ENCODE results near the gene MINDY4. TPM values are rescaled to one million over a fixed set of nuclear protein-coding genes. Genes with fewer than 3 reads are reported as not detected.

The MINDY4 gene
- total RNA-seq, 1 donor from 2014 or later, result 5.3 TPM

DNA sequence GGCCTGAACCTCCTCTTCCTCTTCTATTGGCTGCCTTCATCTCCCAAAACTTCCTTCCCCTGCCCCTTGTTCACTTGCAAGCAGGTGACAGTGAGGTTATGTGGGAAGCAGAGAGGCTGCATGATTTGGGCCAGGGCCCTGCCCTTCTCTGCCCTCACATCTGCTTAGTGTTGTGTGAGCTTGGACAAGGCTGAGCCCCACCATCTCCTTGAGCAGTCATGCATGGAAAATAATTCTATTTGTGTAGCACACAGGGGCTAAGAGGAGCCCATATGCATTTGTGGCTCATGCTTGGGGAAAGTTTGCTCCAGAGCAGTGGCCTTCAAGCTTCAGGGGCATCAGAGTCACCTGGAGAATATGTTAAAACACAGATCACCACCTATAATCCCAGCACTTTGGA, 113.7 kb downstream of the MINDY4 start:
- Histone ChIP-seq H3K36me3 (ENCODE audit: control insufficient read depth, insufficient read depth, low read length) (no peaks in the 10 kb centered on the region), H3K27me3 (ENCODE audit: control insufficient read depth, insufficient read depth, low read length) (peaks cover 6% of the 10 kb centered on the region), H3K4me3 (ENCODE audit: low read depth, low read length) (no peak overlapping the region)
- TF ChIP-seq, protein P1, sequence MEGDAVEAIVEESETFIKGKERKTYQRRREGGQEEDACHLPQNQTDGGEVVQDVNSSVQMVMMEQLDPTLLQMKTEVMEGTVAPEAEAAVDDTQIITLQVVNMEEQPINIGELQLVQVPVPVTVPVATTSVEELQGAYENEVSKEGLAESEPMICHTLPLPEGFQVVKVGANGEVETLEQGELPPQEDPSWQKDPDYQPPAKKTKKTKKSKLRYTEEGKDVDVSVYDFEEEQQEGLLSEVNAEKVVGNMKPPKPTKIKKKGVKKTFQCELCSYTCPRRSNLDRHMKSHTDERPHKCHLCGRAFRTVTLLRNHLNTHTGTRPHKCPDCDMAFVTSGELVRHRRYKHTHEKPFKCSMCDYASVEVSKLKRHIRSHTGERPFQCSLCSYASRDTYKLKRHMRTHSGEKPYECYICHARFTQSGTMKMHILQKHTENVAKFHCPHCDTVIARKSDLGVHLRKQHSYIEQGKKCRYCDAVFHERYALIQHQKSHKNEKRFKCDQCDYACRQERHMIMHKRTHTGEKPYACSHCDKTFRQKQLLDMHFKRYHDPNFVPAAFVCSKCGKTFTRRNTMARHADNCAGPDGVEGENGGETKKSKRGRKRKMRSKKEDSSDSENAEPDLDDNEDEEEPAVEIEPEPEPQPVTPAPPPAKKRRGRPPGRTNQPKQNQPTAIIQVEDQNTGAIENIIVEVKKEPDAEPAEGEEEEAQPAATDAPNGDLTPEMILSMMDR (IDR thresholded peaks at IDR 0.05; ENCODE audit: insufficient read depth, low read length, poor library complexity, severe bottlenecking), result no peak
- DNase-seq (ENCODE audit: low read depth), result no peak

DNA sequence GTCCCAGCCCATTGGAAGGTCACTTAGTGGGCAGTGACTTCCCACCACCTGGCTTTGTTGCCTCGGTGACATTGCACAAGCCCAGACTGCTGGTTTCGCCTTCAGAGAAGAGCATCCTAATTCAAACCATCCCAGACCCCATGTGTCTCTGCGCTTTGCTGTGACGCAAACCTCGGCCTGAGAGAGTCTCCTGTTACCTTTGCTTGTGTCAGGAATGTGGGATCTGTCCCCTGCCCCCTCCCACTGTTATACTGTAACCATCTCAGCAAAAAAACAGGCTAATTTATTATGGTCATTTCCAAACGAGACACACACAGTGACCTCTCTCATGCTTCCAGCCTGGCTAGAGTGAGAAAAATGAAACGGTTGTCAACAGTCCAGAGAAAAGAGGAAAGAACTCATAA, 115.4 kb downstream of the MINDY4 start:
- peaks cover 6% of the 10 kb centered on the region for H3K27me3 ChIP-seq (ENCODE audit: control insufficient read depth, insufficient read depth, low read length)
- H3K4me3 ChIP-seq (ENCODE audit: low read depth, low read length), result no peak overlapping the region
- no peaks in the 10 kb centered on the region for H3K36me3 ChIP-seq (ENCODE audit: control insufficient read depth, insufficient read depth, low read length)
- TF ChIP-seq, protein P1 (IDR thresholded peaks at IDR 0.05; ENCODE audit: insufficient read depth, low read length, poor library complexity, severe bottlenecking), result no peak
- DNase-seq (ENCODE audit: low read depth), result no peak

DNA sequence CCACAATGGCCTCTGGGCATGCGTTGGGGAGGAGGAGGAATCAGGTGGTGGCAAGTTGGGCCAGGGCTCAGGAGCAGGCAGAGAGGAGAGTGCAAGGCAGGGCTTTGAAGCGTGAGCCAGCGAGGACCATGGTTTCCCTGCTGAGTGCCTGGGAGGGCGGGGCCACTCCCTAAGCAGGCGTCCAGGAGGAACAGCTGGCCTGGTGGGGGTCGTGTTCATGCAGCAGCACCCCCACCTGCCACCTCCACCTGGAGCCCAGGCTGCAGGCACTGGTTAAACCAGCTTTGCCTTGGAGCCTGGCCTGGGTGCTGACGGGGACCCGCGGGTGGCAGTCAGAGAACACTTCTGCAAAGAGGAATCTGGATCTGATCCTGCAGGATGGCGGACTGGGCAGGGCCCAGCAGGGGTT, 116.3 kb downstream of the MINDY4 start:
- TF ChIP-seq, protein P1 (IDR thresholded peaks at IDR 0.05; ENCODE audit: insufficient read depth, low read length, poor library complexity, severe bottlenecking), result no peak
- no peaks in the 10 kb centered on the region for H3K36me3 ChIP-seq (ENCODE audit: control insufficient read depth, insufficient read depth, low read length)
- no peak for DNase-seq (ENCODE audit: low read depth)
- H3K4me3 ChIP-seq (ENCODE audit: low read depth, low read length), result no peak overlapping the region
- peaks cover 10% of the 10 kb centered on the region for H3K27me3 ChIP-seq (ENCODE audit: control insufficient read depth, insufficient read depth, low read length)

DNA sequence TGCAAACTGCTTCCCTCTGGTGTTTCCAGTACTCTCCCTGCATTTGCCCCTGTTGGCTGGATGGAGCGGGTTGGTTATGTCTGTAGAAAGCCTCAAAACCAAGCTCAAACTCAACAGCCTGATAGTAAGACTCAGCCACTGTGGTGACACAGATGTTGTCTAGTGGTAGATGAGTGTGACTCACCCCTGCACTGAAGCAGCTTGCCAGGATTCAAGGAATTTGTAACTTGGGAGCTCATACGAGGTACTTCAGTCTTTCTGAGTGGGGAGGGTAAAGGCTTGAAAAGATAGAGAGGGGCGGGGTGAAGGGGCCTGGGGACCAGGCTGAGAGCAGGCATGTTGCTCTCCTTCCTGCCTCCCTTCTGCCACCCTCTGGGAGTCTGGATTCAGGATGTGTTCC, 117.5 kb downstream of the MINDY4 start:
- peak; percentile 69 for DNase-seq (ENCODE audit: low read depth)
- TF ChIP-seq, protein P1 (IDR thresholded peaks at IDR 0.05; ENCODE audit: insufficient read depth, low read length, poor library complexity, severe bottlenecking), result no peak
- peaks cover 10% of the 10 kb centered on the region for H3K27me3 ChIP-seq (ENCODE audit: control insufficient read depth, insufficient read depth, low read length)
- no peak overlapping the region for H3K4me3 ChIP-seq (ENCODE audit: low read depth, low read length)
- no peaks in the 10 kb centered on the region for H3K36me3 ChIP-seq (ENCODE audit: control insufficient read depth, insufficient read depth, low read length)

DNA sequence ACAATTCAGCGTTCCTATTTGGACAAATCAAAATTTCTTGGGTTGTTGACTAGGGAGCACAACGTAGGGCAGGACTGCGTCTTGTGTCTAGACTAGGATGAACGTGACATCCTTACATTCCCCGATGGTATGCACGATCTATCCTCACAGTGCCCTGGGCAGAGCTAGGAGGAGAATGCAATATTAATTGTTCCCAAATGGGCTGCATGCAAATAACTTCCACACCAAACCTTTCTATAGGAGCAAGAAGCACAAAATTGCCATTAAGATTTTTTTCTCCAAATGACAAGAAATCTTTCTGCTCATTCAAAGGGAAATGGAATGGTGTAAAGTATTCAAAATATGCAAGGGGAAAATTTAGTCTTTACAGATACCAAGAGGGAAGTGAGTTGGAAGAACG, 119.0 kb downstream of the MINDY4 start:
- no peak for DNase-seq (ENCODE audit: low read depth)
- Histone ChIP-seq H3K4me3 (ENCODE audit: low read depth, low read length) (no peak overlapping the region), H3K27me3 (ENCODE audit: control insufficient read depth, insufficient read depth, low read length) (peaks cover 10% of the 10 kb centered on the region), H3K36me3 (ENCODE audit: control insufficient read depth, insufficient read depth, low read length) (no peaks in the 10 kb centered on the region)
- TF ChIP-seq, protein P1 (IDR thresholded peaks at IDR 0.05; ENCODE audit: insufficient read depth, low read length, poor library complexity, severe bottlenecking), result no peak

DNA sequence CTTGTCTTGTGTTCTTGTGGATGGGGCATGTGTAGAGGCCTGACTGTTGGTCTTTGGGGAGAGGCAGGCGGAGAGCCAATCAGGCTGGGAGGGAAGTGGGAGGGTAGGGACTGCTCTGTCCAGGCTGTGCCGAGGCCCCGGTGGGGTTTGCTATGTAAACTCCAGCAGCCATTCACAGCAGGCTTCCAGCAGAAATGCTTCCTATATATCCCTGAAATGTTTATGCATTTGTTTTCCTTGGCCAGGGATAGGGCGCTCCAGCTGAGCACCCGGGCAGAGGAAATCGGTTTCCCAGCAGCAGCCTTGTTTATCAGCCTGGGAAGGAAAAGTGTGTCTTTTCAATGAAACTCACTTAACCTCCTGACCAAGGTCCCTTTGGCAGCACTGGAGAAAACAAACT, 122.1 kb downstream of the MINDY4 start:
- Histone ChIP-seq H3K4me3 (ENCODE audit: low read depth, low read length) (no peak overlapping the region), H3K36me3 (ENCODE audit: control insufficient read depth, insufficient read depth, low read length) (no peaks in the 10 kb centered on the region), H3K27me3 (ENCODE audit: control insufficient read depth, insufficient read depth, low read length) (peaks cover 9% of the 10 kb centered on the region)
- DNase-seq (ENCODE audit: low read depth), result no peak
- TF ChIP-seq, protein P1 (IDR thresholded peaks at IDR 0.05; ENCODE audit: insufficient read depth, low read length, poor library complexity, severe bottlenecking), result no peak
